ENCODE measurements around the gene CKS1B. TPM values are rescaled to one million over a fixed set of nuclear protein-coding genes. Genes with fewer than 3 reads are reported as not detected.
A peak's percentile ranks its signal among the peaks of the same experiment; 100 is the strongest.

Gene CKS1B
- total RNA-seq, 1 experiment from 2014 or later = 259 TPM

DNA sequence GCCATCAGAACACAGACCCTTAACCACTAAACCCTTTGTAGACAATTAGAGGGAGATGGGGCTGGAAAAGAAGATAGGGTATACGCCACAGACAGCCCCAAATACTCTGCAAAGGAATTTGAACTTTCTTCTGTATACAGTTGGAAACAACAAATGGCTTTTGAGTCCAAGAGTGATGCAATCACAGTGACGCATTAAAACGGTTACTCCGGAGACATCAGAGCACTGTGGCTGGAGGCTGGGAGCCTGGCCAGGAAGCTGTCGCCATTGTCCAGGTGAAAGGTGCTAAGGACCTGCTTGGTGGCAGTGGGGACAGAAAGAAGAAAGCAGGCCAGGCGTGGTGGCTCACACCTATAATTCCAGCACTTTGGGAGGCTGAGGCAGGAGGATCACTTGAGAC, 12.8 kb downstream of the CKS1B start:
- intact Hi-C loops (cut with micrococcal nuclease; ENCODE audit: unreplicated experiment) = no loop called here
- Mint-ChIP-seq H3K27ac (ENCODE audit: unreplicated experiment) (no peak overlapping the region), H3K4me1 (ENCODE audit: low read depth, unreplicated experiment) (no peaks in the 10 kb centered on the region), H3K36me3 (ENCODE audit: insufficient read depth, unreplicated experiment) (peaks cover 51% of the 10 kb centered on the region), H3K27me3 (ENCODE audit: insufficient read depth, unreplicated experiment) (no peaks in the 10 kb centered on the region), H3K9me3 (ENCODE audit: unreplicated experiment) (no peaks in the 10 kb centered on the region), H3K4me3 (ENCODE audit: unreplicated experiment) (no peak overlapping the region)
- POLR2A ChIA-PET = no interaction called here
- no TSS peak for BruUV-seq (replicated peaks)
- CTCF ChIA-PET = interaction anchor here (0.6 to 1.3 kb wide), 4 partner anchors 14 to 64 kb away, joined by 3 to 6 read pairs (median 4); partner anchors contain the start of gene ADAM15
- no peak overlapping the region for H3K4me3 ChIP-seq (ENCODE audit: low read depth, low read length)
- H3K36me3 ChIP-seq (ENCODE audit: control insufficient read depth, insufficient read depth, low read length) = peaks cover 7% of the 10 kb centered on the region
- no peak for DNase-seq
- TF ChIP-seq, protein P1, sequence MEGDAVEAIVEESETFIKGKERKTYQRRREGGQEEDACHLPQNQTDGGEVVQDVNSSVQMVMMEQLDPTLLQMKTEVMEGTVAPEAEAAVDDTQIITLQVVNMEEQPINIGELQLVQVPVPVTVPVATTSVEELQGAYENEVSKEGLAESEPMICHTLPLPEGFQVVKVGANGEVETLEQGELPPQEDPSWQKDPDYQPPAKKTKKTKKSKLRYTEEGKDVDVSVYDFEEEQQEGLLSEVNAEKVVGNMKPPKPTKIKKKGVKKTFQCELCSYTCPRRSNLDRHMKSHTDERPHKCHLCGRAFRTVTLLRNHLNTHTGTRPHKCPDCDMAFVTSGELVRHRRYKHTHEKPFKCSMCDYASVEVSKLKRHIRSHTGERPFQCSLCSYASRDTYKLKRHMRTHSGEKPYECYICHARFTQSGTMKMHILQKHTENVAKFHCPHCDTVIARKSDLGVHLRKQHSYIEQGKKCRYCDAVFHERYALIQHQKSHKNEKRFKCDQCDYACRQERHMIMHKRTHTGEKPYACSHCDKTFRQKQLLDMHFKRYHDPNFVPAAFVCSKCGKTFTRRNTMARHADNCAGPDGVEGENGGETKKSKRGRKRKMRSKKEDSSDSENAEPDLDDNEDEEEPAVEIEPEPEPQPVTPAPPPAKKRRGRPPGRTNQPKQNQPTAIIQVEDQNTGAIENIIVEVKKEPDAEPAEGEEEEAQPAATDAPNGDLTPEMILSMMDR (IDR thresholded peaks at IDR 0.05; ENCODE audit: insufficient read depth in 1 of 2, low read depth in 1 of 2, low read length in 1 of 2, severe bottlenecking in 1 of 2, unreplicated experiment in 1 of 2) = no peak
- H3K27me3 ChIP-seq (replicated peaks; ENCODE audit: control insufficient read depth, insufficient read depth, low read length) = no peaks in the 10 kb centered on the region
- no peaks in the 10 kb centered on the region for H3K9me3 ChIP-seq
- no peaks in the 10 kb centered on the region; the same call in 1 of the 2 replicates for H3K4me1 ChIP-seq

DNA sequence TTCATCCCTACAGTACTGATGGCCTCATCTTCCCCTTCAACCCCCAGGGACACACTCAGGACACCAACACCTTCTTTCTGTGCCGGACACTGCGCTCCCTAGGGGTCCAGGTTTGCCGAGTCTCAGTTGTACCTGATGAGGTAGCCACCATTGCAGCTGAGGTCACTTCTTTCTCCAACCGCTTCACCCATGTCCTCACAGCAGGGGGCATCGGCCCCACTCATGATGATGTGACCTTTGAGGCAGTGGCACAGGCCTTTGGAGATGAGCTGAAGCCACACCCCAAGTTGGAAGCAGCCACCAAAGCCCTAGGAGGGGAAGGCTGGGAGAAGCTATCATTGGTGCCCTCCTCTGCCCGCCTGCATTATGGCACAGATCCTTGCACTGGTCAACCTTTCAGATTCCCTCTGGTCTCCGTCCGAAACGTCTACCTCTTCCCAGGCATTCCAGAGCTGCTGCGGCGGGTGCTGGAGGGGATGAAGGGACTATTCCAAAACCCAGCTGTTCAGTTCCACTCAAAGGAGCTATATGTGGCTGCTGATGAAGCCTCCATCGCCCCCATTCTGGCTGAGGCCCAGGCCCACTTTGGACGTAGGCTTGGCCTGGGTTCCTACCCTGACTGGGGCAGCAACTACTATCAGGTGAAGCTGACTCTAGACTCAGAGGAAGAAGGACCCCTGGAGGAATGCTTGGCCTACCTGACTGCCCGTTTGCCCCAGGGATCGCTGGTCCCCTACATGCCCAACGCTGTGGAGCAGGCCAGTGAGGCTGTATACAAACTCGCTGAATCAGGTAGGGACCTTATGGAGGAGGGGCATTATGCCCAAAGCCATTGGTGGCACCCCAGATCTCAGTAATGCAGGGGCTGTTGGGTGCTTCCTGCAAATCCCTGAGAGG, 13.8 kb downstream of the CKS1B start:
- Mint-ChIP-seq H3K36me3 (ENCODE audit: insufficient read depth, unreplicated experiment) (peaks cover 59% of the 10 kb centered on the region), H3K27me3 (ENCODE audit: insufficient read depth, unreplicated experiment) (no peaks in the 10 kb centered on the region), H3K27ac (ENCODE audit: unreplicated experiment) (no peak overlapping the region), H3K9me3 (ENCODE audit: unreplicated experiment) (no peaks in the 10 kb centered on the region), H3K4me3 (ENCODE audit: unreplicated experiment) (no peak overlapping the region), H3K4me1 (ENCODE audit: low read depth, unreplicated experiment) (no peaks in the 10 kb centered on the region)
- peak in 1 of 2 experiments; percentile 32 for DNase-seq
- H3K36me3 ChIP-seq (ENCODE audit: control insufficient read depth, insufficient read depth, low read length) = peaks cover 8% of the 10 kb centered on the region
- TF ChIP-seq, protein P1 (IDR thresholded peaks at IDR 0.05; ENCODE audit: insufficient read depth in 1 of 2, low read depth in 1 of 2, low read length in 1 of 2, severe bottlenecking in 1 of 2, unreplicated experiment in 1 of 2) = peak in 1 of 2 experiments; percentile 31
- no peak overlapping the region for H3K4me3 ChIP-seq (ENCODE audit: low read depth, low read length)
- no peaks in the 10 kb centered on the region; the same call in 1 of the 2 replicates for H3K4me1 ChIP-seq
- no peaks in the 10 kb centered on the region for H3K27me3 ChIP-seq (replicated peaks; ENCODE audit: control insufficient read depth, insufficient read depth, low read length)
- no peaks in the 10 kb centered on the region for H3K9me3 ChIP-seq
- CTCF ChIA-PET = interaction anchor here (0.5 to 1.3 kb wide), 8 partner anchors 8 to 63 kb away, joined by 3 to 6 read pairs (median 4); partner anchors contain the start of gene ADAM15
- intact Hi-C loops (cut with micrococcal nuclease; ENCODE audit: unreplicated experiment) = no loop called here
- no TSS peak for BruUV-seq (replicated peaks)
- POLR2A ChIA-PET = interaction anchor here (1.0 to 1.1 kb wide), 2 partner anchors 16 to 27 kb away, joined by 3 to 8 read pairs; partner anchors contain the start of gene PYGO2

DNA sequence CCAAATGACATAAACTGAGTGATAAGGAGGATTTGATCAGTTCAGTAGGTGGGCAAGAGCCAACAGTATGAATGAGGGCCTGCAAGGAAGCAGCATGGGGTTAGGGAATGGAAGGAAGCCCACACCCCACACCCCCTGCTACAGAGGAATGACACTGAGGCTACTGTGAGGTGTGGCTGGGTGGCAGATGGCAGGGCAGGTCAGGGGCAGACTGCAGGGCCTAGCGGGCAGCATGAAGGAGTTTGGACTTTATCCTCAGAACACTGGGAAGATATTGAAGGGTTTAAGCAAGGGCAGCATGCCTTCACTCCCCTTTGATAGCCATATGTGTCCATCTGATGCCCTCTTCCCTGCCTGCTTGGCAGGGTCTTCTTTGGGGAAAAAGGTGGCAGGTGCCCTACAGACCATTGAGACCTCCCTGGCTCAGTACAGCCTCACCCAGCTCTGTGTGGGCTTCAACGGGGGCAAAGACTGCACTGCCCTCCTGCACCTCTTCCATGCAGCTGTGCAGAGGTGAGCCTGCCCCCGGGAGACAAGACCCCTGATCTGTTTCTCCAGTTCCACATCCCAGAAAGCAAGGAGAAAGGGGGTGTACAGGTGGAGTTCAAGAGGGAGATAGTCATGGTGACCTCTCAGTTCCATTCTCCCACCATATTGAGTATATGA, 14.8 kb downstream of the CKS1B start:
- CTCF ChIA-PET = no interaction called here
- Histone ChIP-seq H3K4me3 (ENCODE audit: low read depth, low read length) (no peak overlapping the region), H3K9me3 (no peaks in the 10 kb centered on the region), H3K4me1 (peaks cover 7% of the 10 kb centered on the region; the same call in 1 of the 2 replicates), H3K27me3 (replicated peaks; ENCODE audit: control insufficient read depth, insufficient read depth, low read length) (no peaks in the 10 kb centered on the region), H3K36me3 (ENCODE audit: control insufficient read depth, insufficient read depth, low read length) (peaks cover 8% of the 10 kb centered on the region)
- no peak for DNase-seq
- H3K4me3 Mint-ChIP-seq (ENCODE audit: unreplicated experiment) = no peak overlapping the region
- no peaks in the 10 kb centered on the region for H3K27me3 Mint-ChIP-seq (ENCODE audit: insufficient read depth, unreplicated experiment)
- H3K27ac Mint-ChIP-seq (ENCODE audit: unreplicated experiment) = no peak overlapping the region
- H3K4me1 Mint-ChIP-seq (ENCODE audit: low read depth, unreplicated experiment) = no peaks in the 10 kb centered on the region
- no peaks in the 10 kb centered on the region for H3K9me3 Mint-ChIP-seq (ENCODE audit: unreplicated experiment)
- H3K36me3 Mint-ChIP-seq (ENCODE audit: insufficient read depth, unreplicated experiment) = peaks cover 53% of the 10 kb centered on the region
- TF ChIP-seq, protein P1 (IDR thresholded peaks at IDR 0.05; ENCODE audit: insufficient read depth in 1 of 2, low read depth in 1 of 2, low read length in 1 of 2, severe bottlenecking in 1 of 2, unreplicated experiment in 1 of 2) = no peak
- no TSS peak for BruUV-seq (replicated peaks)
- intact Hi-C loops (cut with micrococcal nuclease; ENCODE audit: unreplicated experiment) = no loop called here
- POLR2A ChIA-PET = no interaction called here
